MM.1S (cell line): ENCODE results near the gene SH3BP4.

Experiments used
- DNase-seq: peaks from one replicate; pipeline ENCODE4 v3.0.0-alpha.2; 2015
- H2AFZ ChIP-seq: fragments of 300-600 bp; sonication (generic); 2 replicates; pipeline ENCODE4 v1.6.0; 2016; ENCODE audit warnings: antibody characterized with exemption, low read length
- H3F3A ChIP-seq: fragments of 300-600 bp; sonication (generic); 2 replicates; pipeline ENCODE4 v1.6.1; 2016; ENCODE audit warnings: mild to moderate bottlenecking, antibody characterized with exemption, low read length, moderate library complexity, mixed read lengths; ENCODE audit not compliant: insufficient read depth
- H3K27ac ChIP-seq: fragments of 300-600 bp; sonication (generic); 2 replicates; pipeline ENCODE4 v1.5.1; 2016; ENCODE audit warnings: mild to moderate bottlenecking, low read length
- H3K27me3 ChIP-seq: fragments of 300-600 bp; sonication (generic); replicated peaks from 2 replicates; pipeline ENCODE4 v1.6.0; 2016; ENCODE audit warnings: low read length; ENCODE audit not compliant: insufficient read depth
- H3K36me3 ChIP-seq: fragments of 300-600 bp; sonication (generic); replicated peaks from 2 replicates; pipeline ENCODE4 v1.6.1; 2016; ENCODE audit warnings: mild to moderate bottlenecking, low read length, mixed read lengths; ENCODE audit not compliant: insufficient read depth
- H3K4me1 ChIP-seq: fragments of 300-600 bp; sonication (generic); 2 replicates; pipeline ENCODE4 v1.6.1; 2016; ENCODE audit warnings: low read length, mixed read lengths
- H3K4me2 ChIP-seq: fragments of 300-600 bp; sonication (generic); 2 replicates; pipeline ENCODE4 v1.6.0; 2016; ENCODE audit warnings: low read depth, low read length
- H3K4me3 ChIP-seq: fragments of 300-600 bp; sonication (generic); 2 replicates; pipeline ENCODE4 v1.5.1; 2016; ENCODE audit warnings: low read length, mixed read lengths
- H3K79me2 ChIP-seq: fragments of 300-600 bp; sonication (generic); 2 replicates; pipeline ENCODE4 v1.6.1; 2016; ENCODE audit warnings: mixed run types, low read length, mixed read lengths
- H3K9ac ChIP-seq: fragments of 300-600 bp; sonication (generic); 2 replicates; pipeline ENCODE4 v1.6.1; 2016; ENCODE audit warnings: low read length, mixed read lengths
- H3K9me2 ChIP-seq: fragments of 300-600 bp; sonication (generic); replicated peaks from 2 replicates; pipeline ENCODE4 v1.6.1; 2016; ENCODE audit warnings: mild to moderate bottlenecking, low read length, mixed read lengths; ENCODE audit not compliant: insufficient read depth
- H3K9me3 ChIP-seq: fragments of 300-600 bp; sonication (generic); replicated peaks from 2 replicates; pipeline ENCODE4 v1.6.1; 2016; ENCODE audit warnings: mild to moderate bottlenecking, low read length, mixed read lengths; ENCODE audit not compliant: insufficient read depth
- H4K20me1 ChIP-seq: fragments of 300-600 bp; sonication (generic); 2 replicates; pipeline ENCODE4 v1.6.1; 2016; ENCODE audit warnings: mild to moderate bottlenecking, low read length, moderate library complexity, mixed read lengths; ENCODE audit not compliant: insufficient read depth
- CTCF ChIP-seq: fragments of 300-600 bp; sonication (generic); IDR thresholded peaks from 2 replicates; pipeline ENCODE4 v1.5.1; 2016; ENCODE audit warnings: antibody characterized with exemption, low read length, mixed read lengths
- EZH2 ChIP-seq: fragments of 300-600 bp; sonication (generic); optimal IDR thresholded peaks from 2 replicates; pipeline ENCODE3; 2017; ENCODE audit warnings: low read depth, mild to moderate bottlenecking, antibody characterized with exemption, low read length, mixed read lengths
- EZH2phosphoT487 ChIP-seq: fragments of 300-600 bp; sonication (generic); IDR thresholded peaks from 2 replicates; pipeline ENCODE4 v1.6.1; 2018; ENCODE audit warnings: antibody characterized with exemption, low read length

Gene SH3BP4

GRCh38 chr2:235088496-235088921 is 136.7 kb downstream of the SH3BP4 start:
- Histone ChIP-seq H3K27ac (no peak overlapping the region), H3K27me3 (no peaks in the 10 kb centered on the region), H3K4me2 (no peak overlapping the region), H4K20me1 (no peaks in the 10 kb centered on the region), H2AFZ (no peak overlapping the region), H3F3A (no peaks in the 10 kb centered on the region), H3K36me3 (no peaks in the 10 kb centered on the region), H3K9ac (no peak overlapping the region), H3K79me2 (no peaks in the 10 kb centered on the region), H3K9me3 (no peaks in the 10 kb centered on the region), H3K9me2 (no peaks in the 10 kb centered on the region), H3K4me1 (no peaks in the 10 kb centered on the region), H3K4me3 (no peak overlapping the region)
- TF ChIP-seq CTCF: no peak
- TF ChIP-seq EZH2: no peak
- no peak for TF ChIP-seq EZH2phosphoT487
- DNase-seq: no peak

GRCh38 chr2:235091421-235091820 is 139.6 kb downstream of the SH3BP4 start:
- H3K27me3 ChIP-seq: no peaks in the 10 kb centered on the region
- no peaks in the 10 kb centered on the region for H3K9me2 ChIP-seq
- H2AFZ ChIP-seq: no peak overlapping the region
- no peaks in the 10 kb centered on the region for H3K9me3 ChIP-seq
- no peaks in the 10 kb centered on the region for H3K36me3 ChIP-seq
- no peaks in the 10 kb centered on the region for H4K20me1 ChIP-seq
- no peaks in the 10 kb centered on the region for H3K4me1 ChIP-seq
- no peak for TF ChIP-seq CTCF
- TF ChIP-seq EZH2: no peak
- no peak for TF ChIP-seq EZH2phosphoT487
- no peak for DNase-seq
- H3F3A ChIP-seq: no peaks in the 10 kb centered on the region
- no peak overlapping the region for H3K4me2 ChIP-seq
- H3K79me2 ChIP-seq: no peaks in the 10 kb centered on the region
- no peak overlapping the region for H3K9ac ChIP-seq
- no peak overlapping the region for H3K27ac ChIP-seq
- no peak overlapping the region for H3K4me3 ChIP-seq

- H3K9me3 ChIP-seq: no peaks in the 10 kb centered on the region
- TF ChIP-seq EZH2: no peak
- no peak for TF ChIP-seq EZH2phosphoT487
- TF ChIP-seq CTCF: no peak
- no peaks in the 10 kb centered on the region for H4K20me1 ChIP-seq
- no peak overlapping the region for H3K9ac ChIP-seq
- no peaks in the 10 kb centered on the region for H3K4me1 ChIP-seq
- H3K9me2 ChIP-seq: no peaks in the 10 kb centered on the region
- H3K79me2 ChIP-seq: no peaks in the 10 kb centered on the region
- H3K36me3 ChIP-seq: no peaks in the 10 kb centered on the region
- H2AFZ ChIP-seq: no peak overlapping the region
- no peak overlapping the region for H3K4me3 ChIP-seq
- no peaks in the 10 kb centered on the region for H3F3A ChIP-seq
- no peaks in the 10 kb centered on the region for H3K27me3 ChIP-seq
- H3K4me2 ChIP-seq: no peak overlapping the region
- DNase-seq: no peak
- H3K27ac ChIP-seq: no peak overlapping the region
These were observed 140.2 kb downstream of the SH3BP4 start for GRCh38 chr2:235091983-235092382.
